Sciatic nerve (tissue), 2 donors: Measurements from ENCODE around the gene CES2. TPM values are rescaled to one million over a fixed set of nuclear protein-coding genes. Genes with fewer than 3 reads are reported as not detected.
"Not testable (repeated sequence)": the region's sequence is repeated elsewhere in the genome, so short reads cannot be mapped to it uniquely, and the experiment has no call there.

Source experiments
- ATAC-seq: fragments of 200-7000 bp; cut with Tn5 transposase; one replicate; pipeline ENCODE4 v1.9.1; 2020; ENCODE audit warnings: mild to moderate bottlenecking, moderate library complexity
- DNase-seq: peaks from one replicate; pipeline ENCODE4 v3.0.0-alpha.2; 2020; ENCODE audit warnings: low spot score
- intact Hi-C: fragments of 100-400 bp; cut with DNase I; formaldehyde crosslinking; loops from one replicate; pipeline ENCODE4 v1.14.2; 2022
- total RNA-seq: library from RNA; stranded (reverse); fragmentation: NEBNext Ultra II Directional; extraction: Animal tissue kit (Norgen Biotek cat#: 25700); gene quantifications from one replicate; pipeline ENCODE4 v1.2.1, GENCODE V29; 2021
- donor health status: DM: no; HTN: no; CAD: no.
- donor health status: DM: no; HTN: no; CAD: no.

Gene CES2
- total RNA-seq, 1 donor from 2014 or later = 27.8 TPM

- DNase-seq (no peak), ATAC-seq (no peak)
- intact Hi-C loops = no loop called here
These were observed 35.7 kb downstream of the CES2 start for GRCh38 chr16:66970775-66971720.

DNA sequence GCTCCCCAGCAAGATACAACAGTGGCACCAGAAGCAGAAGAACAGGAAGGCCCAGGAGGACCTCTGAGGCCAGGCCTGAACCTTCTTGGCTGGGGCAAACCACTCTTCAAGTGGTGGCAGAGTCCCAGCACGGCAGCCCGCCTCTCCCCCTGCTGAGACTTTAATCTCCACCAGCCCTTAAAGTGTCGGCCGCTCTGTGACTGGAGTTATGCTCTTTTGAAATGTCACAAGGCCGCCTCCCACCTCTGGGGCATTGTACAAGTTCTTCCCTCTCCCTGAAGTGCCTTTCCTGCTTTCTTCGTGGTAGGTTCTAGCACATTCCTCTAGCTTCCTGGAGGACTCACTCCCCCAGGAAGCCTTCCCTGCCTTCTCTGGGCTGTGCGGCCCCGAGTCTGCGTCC, 37.7 kb downstream of the CES2 start:
- ATAC-seq = no peak
- DNase-seq = no peak
- intact Hi-C loops = no loop called here

- intact Hi-C loops = no loop called here
- ATAC-seq (no peak), DNase-seq (no peak)
These were observed 38.4 kb downstream of the CES2 start for GRCh38 chr16:66973716-66974115.

GRCh38 chr16:66974156-66974931, 39.0 kb downstream of the CES2 start:
- ATAC-seq, intact Hi-C loops, DNase-seq: not testable (repeated sequence)

- DNase-seq, ATAC-seq, intact Hi-C loops: not testable (repeated sequence)
These were observed 39.6 kb downstream of the CES2 start for GRCh38 chr16:66974932-66975246.

DNA sequence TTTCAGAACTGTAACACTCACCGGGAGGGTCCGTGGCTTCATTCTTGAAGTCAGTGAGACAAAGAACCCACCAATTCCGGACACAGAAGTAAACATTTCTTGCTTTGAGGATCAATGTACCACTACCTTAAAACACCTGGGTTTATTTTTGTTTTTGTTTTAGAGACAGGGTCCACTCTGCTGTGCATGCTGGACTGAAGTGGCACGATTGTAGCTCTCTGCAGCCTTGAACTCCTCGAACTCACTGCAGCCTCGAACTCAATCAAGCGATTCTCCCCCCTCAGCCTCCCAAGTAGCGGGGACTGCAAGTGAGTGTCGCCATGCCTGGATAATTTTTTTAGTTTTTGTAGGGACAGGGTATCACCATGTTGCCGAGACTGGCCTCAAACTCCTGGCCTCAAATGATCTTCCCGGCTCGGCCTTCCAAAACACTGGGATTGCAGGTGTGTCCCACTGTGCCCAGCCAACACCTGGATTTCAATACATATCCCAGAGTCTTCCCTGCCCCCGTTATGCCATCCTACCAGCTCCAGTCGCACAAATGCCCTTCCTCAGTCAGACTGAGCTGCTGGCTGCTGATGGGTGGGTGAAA, 40.1 kb downstream of the CES2 start:
- intact Hi-C loops = no loop called here
- DNase-seq = no peak
- no peak for ATAC-seq

DNA sequence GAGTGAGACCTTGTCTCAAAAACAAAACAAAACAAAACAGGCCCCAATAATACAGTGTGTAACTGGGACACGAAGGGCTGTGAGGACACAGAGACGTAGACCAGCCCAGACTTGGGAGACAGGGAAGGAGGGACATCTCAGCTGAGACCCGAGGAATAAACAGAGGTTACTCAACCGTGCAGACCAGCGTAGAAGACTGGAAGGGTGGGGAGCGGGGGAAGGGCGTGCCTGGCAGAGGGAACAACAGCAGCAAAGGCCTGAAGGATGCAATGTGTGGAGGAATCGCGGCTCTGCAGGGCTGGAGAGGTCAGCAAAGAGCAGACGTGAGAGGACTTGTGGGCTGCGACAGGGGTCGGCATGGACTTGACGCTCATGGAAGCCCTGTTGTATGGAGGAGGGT, 41.4 kb downstream of the CES2 start:
- ATAC-seq (no peak), DNase-seq (no peak)
- intact Hi-C loops = loop anchor here (2.0 kb wide), 1 partner anchor 178 kb away; no protein-coding TSS in a partner anchor

GRCh38 chr16:66977341-66978113, 42.2 kb downstream of the CES2 start:
- intact Hi-C loops = loop anchor here (2.0 kb wide), 1 partner anchor 177 kb away; no protein-coding TSS in a partner anchor
- DNase-seq (peak; percentile 95), ATAC-seq (peak; percentile 97)

DNA sequence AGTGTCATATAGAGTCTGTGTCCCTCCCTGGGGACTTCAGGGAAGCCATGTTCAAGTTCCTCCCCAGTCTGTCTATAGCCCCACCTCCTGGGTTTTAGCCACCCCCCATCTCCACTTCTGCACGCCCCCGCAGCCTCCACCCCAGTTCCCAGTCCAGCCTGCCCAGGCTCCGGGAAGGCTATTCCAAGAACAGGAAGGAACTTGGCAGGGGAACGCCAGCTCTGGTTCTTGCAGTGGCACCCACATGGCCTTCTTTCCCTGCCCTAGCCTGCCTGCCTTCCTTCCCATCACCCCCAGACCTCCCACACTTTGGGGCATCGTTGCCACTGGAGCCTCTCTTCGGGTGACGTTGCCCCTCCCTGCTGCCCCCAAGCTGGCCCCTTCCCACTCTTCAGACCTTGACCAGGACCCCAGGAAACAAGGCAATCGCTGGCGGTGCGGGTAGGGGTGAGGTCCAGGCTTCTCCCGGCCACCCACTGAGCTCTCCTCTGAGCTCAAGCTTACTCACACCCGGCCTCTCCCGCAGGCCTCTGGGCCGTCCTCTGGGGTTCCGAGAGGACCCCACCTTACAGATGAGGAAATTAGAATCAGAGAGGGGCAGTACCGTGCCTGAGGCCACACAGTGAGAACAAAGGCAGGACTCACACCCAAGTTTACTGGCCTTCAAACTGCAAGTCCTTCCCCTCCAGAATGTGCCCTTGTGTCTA, 43.8 kb downstream of the CES2 start:
- ATAC-seq (peak; percentile 56), DNase-seq (peak; percentile 72)
- intact Hi-C loops = no loop called here

DNA sequence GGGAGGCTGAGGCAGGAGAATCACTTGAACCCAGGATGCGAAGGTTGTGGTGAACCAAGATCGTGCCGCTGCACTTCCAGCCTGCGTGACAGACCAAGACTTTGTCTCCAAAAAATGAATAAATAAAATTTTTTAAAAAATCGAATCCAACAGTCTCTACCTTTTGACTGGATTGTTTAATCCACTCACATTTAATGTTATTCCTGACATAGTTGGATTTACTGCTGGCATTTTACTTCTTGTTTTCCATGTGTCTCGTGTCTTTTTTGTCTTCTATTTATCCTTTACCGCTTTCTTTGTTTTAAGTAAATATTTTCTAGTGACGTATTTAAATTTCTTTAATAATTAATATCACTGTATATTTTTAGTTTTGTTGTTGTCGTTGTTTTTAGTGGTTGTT, 47.7 kb downstream of the CES2 start:
- intact Hi-C loops = no loop called here
- DNase-seq (no peak), ATAC-seq (no peak)

GRCh38 chr16:66984892-66985311, 49.6 kb downstream of the CES2 start:
- intact Hi-C loops = no loop called here
- no peak for DNase-seq
- no peak for ATAC-seq

- no peak for DNase-seq
- ATAC-seq = no peak
- intact Hi-C loops = no loop called here
These were observed 51.2 kb downstream of the CES2 start for GRCh38 chr16:66986559-66986958.

GRCh38 chr16:66988197-66988788, 53.0 kb downstream of the CES2 start, which contains the start of gene CES4A:
Gene CES4A, plus strand, starts transcription at chr16:66988589. Its CDS starts 184 bp downstream, at chr16:66988773.
- intact Hi-C loops = no loop called here
- DNase-seq (no peak), ATAC-seq (peak; percentile 87)

DNA sequence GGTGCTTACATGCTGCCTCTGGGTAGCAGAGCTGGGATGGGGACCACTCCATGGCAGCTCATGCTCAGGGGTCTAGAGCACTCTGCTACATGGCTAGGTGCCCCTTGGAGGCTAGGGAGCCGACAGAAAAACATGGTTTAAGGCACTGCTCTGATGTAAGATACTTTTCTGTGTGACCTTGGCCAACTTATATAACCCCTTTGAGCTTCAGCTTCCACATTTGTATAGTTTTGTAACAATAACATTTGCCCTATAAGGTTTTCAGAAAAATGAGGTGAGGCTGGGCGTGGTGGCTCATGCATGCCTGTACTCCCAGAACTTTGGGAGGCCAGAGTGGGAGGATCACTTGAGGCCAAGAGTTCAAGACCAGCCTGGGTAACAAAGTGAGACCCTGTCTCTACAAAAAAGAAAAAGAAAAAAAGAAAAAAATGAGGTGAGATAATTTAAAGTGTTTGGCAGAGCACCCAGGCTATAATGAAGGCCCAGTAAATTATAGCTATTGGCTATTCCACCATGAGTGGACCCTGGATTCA, 56.3 kb downstream of the CES2 start:
- intact Hi-C loops = no loop called here
- no peak for DNase-seq
- ATAC-seq = no peak

- intact Hi-C loops, DNase-seq, ATAC-seq: not testable (repeated sequence)
These were observed 58.2 kb downstream of the CES2 start for GRCh38 chr16:66993558-66993957.
